ENCODE measurements around the gene MAPKAPK3. TPM values are rescaled to one million over a fixed set of nuclear protein-coding genes. Genes with fewer than 3 reads are reported as not detected.

Gene MAPKAPK3
- total RNA-seq, 1 donor from 2014 or later, result 117 TPM

- no peak for DNase-seq (ENCODE audit: low read depth)
- no peak overlapping the region for H3K4me3 ChIP-seq (ENCODE audit: low read depth, low read length)
- TF ChIP-seq CTCF (conservative IDR thresholded peaks at IDR 0.05; ENCODE audit: low read depth, low read length), result no peak
Observed at GRCh38 chr3:50604628-50605588, 12.0 kb upstream of the MAPKAPK3 start.

GRCh38 chr3:50605901-50606326, 11.0 kb upstream of the MAPKAPK3 start:
- peak; percentile 80 for DNase-seq (ENCODE audit: low read depth)
- no peak for TF ChIP-seq CTCF (conservative IDR thresholded peaks at IDR 0.05; ENCODE audit: low read depth, low read length)
- no peak overlapping the region for H3K4me3 ChIP-seq (ENCODE audit: low read depth, low read length)

GRCh38 chr3:50606596-50606995, 10.4 kb upstream of the MAPKAPK3 start:
- TF ChIP-seq CTCF (conservative IDR thresholded peaks at IDR 0.05; ENCODE audit: low read depth, low read length), result no peak
- H3K4me3 ChIP-seq (ENCODE audit: low read depth, low read length), result no peak overlapping the region
- no peak for DNase-seq (ENCODE audit: low read depth)

- H3K4me3 ChIP-seq (ENCODE audit: low read depth, low read length), result no peak overlapping the region
- TF ChIP-seq CTCF (conservative IDR thresholded peaks at IDR 0.05; ENCODE audit: low read depth, low read length), result no peak
- DNase-seq (ENCODE audit: low read depth), result no peak
Observed at GRCh38 chr3:50607271-50608091, 9.5 kb upstream of the MAPKAPK3 start.

GRCh38 chr3:50608278-50608677, 8.7 kb upstream of the MAPKAPK3 start:
- no peak overlapping the region for H3K4me3 ChIP-seq (ENCODE audit: low read depth, low read length)
- no peak for TF ChIP-seq CTCF (conservative IDR thresholded peaks at IDR 0.05; ENCODE audit: low read depth, low read length)
- DNase-seq (ENCODE audit: low read depth), result no peak

GRCh38 chr3:50609071-50609762, 7.7 kb upstream of the MAPKAPK3 start:
- H3K4me3 ChIP-seq (ENCODE audit: low read depth, low read length), result peak overlapping the region; percentile 14
- no peak for TF ChIP-seq CTCF (conservative IDR thresholded peaks at IDR 0.05; ENCODE audit: low read depth, low read length)
- DNase-seq (ENCODE audit: low read depth), result no peak

All from epithelial cell of proximal tubule (primary cell).